PC-9 (cell line): ENCODE results near the gene ITGBL1. TPM values are rescaled to one million over a fixed set of nuclear protein-coding genes. Genes with fewer than 3 reads are reported as not detected.

Experiments used
- BruUV-seq: library from RNA; stranded (reverse); fragments of 400-500 nt; replicated peaks from 2 replicates; lab custom pipeline; 2021; lab: Mats Ljungman, UMichigan
- CTCF ChIA-PET: fragments of 300-600 bp; sonication (Branson Sonifier 250); formaldehyde crosslinking; loops from one replicate; lab custom pipeline; 2022; ENCODE audit warnings: antibody characterized with exemption; lab: Charles Lee
- POLR2A ChIA-PET: fragments of 300-600 bp; sonication (Branson Sonifier 250); formaldehyde crosslinking; loops from one replicate; lab custom pipeline; 2022; ENCODE audit warnings: antibody characterized with exemption; ENCODE audit not compliant: unreplicated experiment; lab: Charles Lee
- DNase-seq, 2 experiments: peaks; one replicate each; pipeline versions ENCODE4 v3.0.0 to v3.0.0-alpha.2; 2015 to 2022; ENCODE audit warnings: mixed read lengths in 1 of 2
- H2AFZ ChIP-seq: fragments of 200-600 bp; sonication (generic); 2 replicates; pipeline ENCODE4 v1.8.1; 2017; ENCODE audit warnings: antibody characterized with exemption
- H3F3A ChIP-seq: fragments of 200-600 bp; sonication (generic); 2 replicates; pipeline ENCODE4 v1.8.1; 2017; ENCODE audit warnings: antibody characterized with exemption, mild to moderate bottlenecking, low read depth; ENCODE audit not compliant: insufficient read depth
- H3K27ac ChIP-seq: fragments of 200-600 bp; sonication (generic); 2 replicates; pipeline ENCODE4 v1.6.1; 2016; ENCODE audit warnings: mixed run types
- H3K27me3 ChIP-seq: fragments of 200-600 bp; sonication (generic); 2 replicates; pipeline ENCODE4 v1.6.1; 2016; ENCODE audit warnings: low read depth, mixed run types; ENCODE audit not compliant: insufficient read depth
- H3K36me3 ChIP-seq: fragments of 200-600 bp; sonication (generic); 2 replicates; pipeline ENCODE4 v1.6.1; 2016; ENCODE audit warnings: low read depth, mixed run types
- H3K4me1 ChIP-seq: fragments of 200-600 bp; sonication (generic); replicated peaks from 2 replicates; pipeline ENCODE4 v1.6.1; 2016; ENCODE audit warnings: mixed run types; ENCODE audit not compliant: insufficient read depth
- H3K4me2 ChIP-seq: fragments of 200-600 bp; sonication (generic); 2 replicates; pipeline ENCODE4 v1.6.1; 2017; ENCODE audit warnings: mixed run types
- H3K4me3 ChIP-seq: fragments of 200-600 bp; sonication (generic); 2 replicates; pipeline ENCODE4 v1.6.1; 2016; ENCODE audit warnings: mixed run types
- H3K79me2 ChIP-seq: fragments of 200-600 bp; sonication (generic); 2 replicates; pipeline ENCODE4 v1.6.1; 2017; ENCODE audit warnings: low read depth, mixed run types
- H3K9me2 ChIP-seq: fragments of 200-600 bp; sonication (generic); 2 replicates; pipeline ENCODE4 v1.8.1; 2017; ENCODE audit warnings: mild to moderate bottlenecking; ENCODE audit not compliant: insufficient read depth
- H3K9me3 ChIP-seq: fragments of 200-600 bp; sonication (generic); 2 replicates; pipeline ENCODE4 v1.8.1; 2016; ENCODE audit warnings: low read depth; ENCODE audit not compliant: insufficient read depth
- H4K20me1 ChIP-seq: fragments of 200-600 bp; sonication (generic); 2 replicates; pipeline ENCODE4 v1.8.1; 2017; ENCODE audit not compliant: insufficient read depth
- CTCF ChIP-seq: fragments of 200-600 bp; sonication (generic); conservative IDR thresholded peaks from 2 replicates; pipeline ENCODE4 v1.6.1; 2017; ENCODE audit warnings: mixed run types, antibody characterized with exemption, mild to moderate bottlenecking, moderate library complexity
- EZH2 ChIP-seq: fragments of 200-600 bp; sonication (generic); IDR thresholded peaks from 2 replicates; pipeline ENCODE4 v1.8.0; 2017; ENCODE audit warnings: antibody characterized with exemption, low read depth
- intact Hi-C: fragments of 100-400 bp; cut with micrococcal nuclease; formaldehyde crosslinking; loops from one replicate; pipeline ENCODE4 v1.10.0; 2022; ENCODE audit not compliant: unreplicated experiment
- total RNA-seq: library from RNA; stranded (reverse); gene quantifications from 2 replicates; pipeline ENCODE4 v1.2.3, GENCODE V29; 2021

The ITGBL1 gene
- total RNA-seq, 1 experiment from 2014 or later = 52.5 TPM

- Histone ChIP-seq H4K20me1 (no peaks in the 10 kb centered on the region), H3K9me2 (0 out of 2 replicates have a peak, but pooled peaks cover 4% of the 10 kb centered on the region), H3F3A (peaks cover 15% of the 10 kb centered on the region), H2AFZ (no peak overlapping the region), H3K79me2 (peaks cover 19% of the 10 kb centered on the region), H3K36me3 (peaks cover 24% of the 10 kb centered on the region; the same call in 1 of the 2 replicates), H3K4me3 (no peak overlapping the region), H3K4me2 (peak overlapping the region; percentile 20), H3K27me3 (no peaks in the 10 kb centered on the region), H3K9me3 (no peaks in the 10 kb centered on the region; the same call in 1 of the 2 replicates), H3K27ac (peak overlapping the region; percentile 59), H3K4me1 (peaks cover 23% of the 10 kb centered on the region)
- ChIA-PET CTCF (no interaction called here), POLR2A (no interaction called here)
- intact Hi-C loops = loop anchor here (5.0 kb wide), 1 partner anchor 182 kb away; no protein-coding TSS in a partner anchor
- BruUV-seq = no TSS peak
- no peak for DNase-seq
- TF ChIP-seq CTCF (no peak), EZH2 (no peak)
These were observed 117.3 kb downstream of the ITGBL1 start for GRCh38 chr13:101569807-101570206.

GRCh38 chr13:101570410-101570809, 117.9 kb downstream of the ITGBL1 start:
- Histone ChIP-seq H3K9me2 (0 out of 2 replicates have a peak, but pooled peaks cover 4% of the 10 kb centered on the region), H3F3A (peaks cover 15% of the 10 kb centered on the region), H4K20me1 (no peaks in the 10 kb centered on the region), H3K27ac (peak overlapping the region; percentile 59), H2AFZ (no peak overlapping the region), H3K36me3 (peaks cover 24% of the 10 kb centered on the region; the same call in 1 of the 2 replicates), H3K27me3 (no peaks in the 10 kb centered on the region), H3K9me3 (no peaks in the 10 kb centered on the region; the same call in 1 of the 2 replicates), H3K4me2 (peak overlapping the region; percentile 20), H3K79me2 (peaks cover 19% of the 10 kb centered on the region), H3K4me1 (peaks cover 28% of the 10 kb centered on the region), H3K4me3 (no peak overlapping the region)
- ChIA-PET POLR2A (interaction anchor here (0.7 kb wide), 1 partner anchor 16 kb away, joined by 7 read pairs; no protein-coding TSS in a partner anchor), CTCF (no interaction called here)
- peak in 1 of 2 experiments; percentile 87 for DNase-seq
- no TSS peak for BruUV-seq
- no peak for TF ChIP-seq CTCF
- no peak for TF ChIP-seq EZH2
- intact Hi-C loops = loop anchor here (5.0 kb wide), 1 partner anchor 182 kb away; no protein-coding TSS in a partner anchor

- ChIA-PET CTCF (interaction anchor here (0.6 kb wide), 1 partner anchor 186 kb away, joined by 3 read pairs; no protein-coding TSS in a partner anchor), POLR2A (no interaction called here)
- intact Hi-C loops = loop anchor here (5.0 kb wide), 1 partner anchor 180 kb away; no protein-coding TSS in a partner anchor
- Histone ChIP-seq H3F3A (peaks cover 21% of the 10 kb centered on the region), H4K20me1 (no peaks in the 10 kb centered on the region), H3K27me3 (no peaks in the 10 kb centered on the region), H3K4me2 (no peak overlapping the region), H3K27ac (no peak overlapping the region), H3K4me1 (peaks cover 47% of the 10 kb centered on the region), H3K79me2 (peaks cover 24% of the 10 kb centered on the region; the same call in 1 of the 2 replicates), H3K4me3 (no peak overlapping the region), H3K9me2 (no peaks in the 10 kb centered on the region), H3K9me3 (no peaks in the 10 kb centered on the region; the same call in 1 of the 2 replicates), H3K36me3 (peaks cover 19% of the 10 kb centered on the region; the same call in 1 of the 2 replicates), H2AFZ (no peak overlapping the region)
- TF ChIP-seq CTCF (no peak), EZH2 (no peak)
- DNase-seq = no peak
- no TSS peak for BruUV-seq
These were observed 120.0 kb downstream of the ITGBL1 start for GRCh38 chr13:101572456-101572855.
